NOMO-1 (cell line): ENCODE measurements around the gene ACTN3.
"Not testable (repeated sequence)": the region's sequence is repeated elsewhere in the genome, so short reads cannot be mapped to it uniquely, and the experiment has no call there.

Experiments
- DNase-seq, 2 experiments: peaks; one replicate each; lab custom pipeline; 2025; ENCODE audit not compliant: unreplicated experiment in 2 of 2; lab: John Stamatoyannopoulos, UW

Gene ACTN3

DNA sequence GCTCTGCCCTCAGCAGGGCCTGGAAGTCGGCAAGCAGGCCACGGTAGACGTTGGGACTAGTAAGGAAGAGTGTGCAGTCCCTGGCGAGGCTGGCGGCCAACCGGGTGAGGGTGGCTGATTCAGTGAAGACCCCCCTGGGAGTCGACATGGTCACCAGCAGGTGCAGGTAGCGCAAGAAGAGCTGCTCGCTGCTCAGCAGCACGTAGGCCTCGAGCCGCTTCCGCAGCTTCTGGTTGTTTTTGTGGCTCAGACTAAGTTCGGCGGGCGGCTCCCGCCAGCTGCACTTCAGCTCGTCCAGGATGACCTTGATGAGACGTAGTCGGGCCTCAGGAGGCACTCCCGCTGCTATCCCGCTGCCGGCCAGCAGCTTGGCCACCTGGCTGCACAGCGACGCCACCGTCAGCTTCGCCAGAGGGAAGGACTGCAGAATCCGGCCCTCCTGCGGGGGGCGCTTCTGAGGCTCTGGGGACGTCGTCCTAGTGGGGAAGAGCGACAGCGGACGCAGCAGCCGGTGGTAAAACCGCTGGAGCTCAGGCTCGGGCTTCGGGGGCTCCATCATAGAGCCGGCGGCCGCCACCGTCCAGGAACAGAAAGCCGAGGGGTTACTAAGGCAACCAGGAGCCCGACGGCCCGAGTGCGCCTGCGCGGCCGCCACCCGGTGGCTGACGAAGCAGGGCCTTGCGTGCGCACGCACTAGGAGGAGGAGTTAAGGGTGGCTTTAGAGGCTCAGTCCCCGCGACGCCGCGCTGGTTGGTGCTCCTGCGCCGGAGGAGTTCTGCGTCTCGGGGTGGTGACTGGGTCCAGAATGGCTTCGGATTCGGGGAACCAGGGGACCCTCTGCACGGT, 46.0 kb downstream of the ACTN3 start, which contains the start of the genes CCDC87 and CCS:
CCDC87 (minus strand) TSS at position 607 of the 846 bp plus-strand sequence; CDS start at position 559, 48 bp downstream.
CCS (plus strand) TSS at position 729 of the 846 bp plus-strand sequence; CDS start at position 806, 77 bp downstream.
- DNase-seq = peak; percentile 96 to 97

DNA sequence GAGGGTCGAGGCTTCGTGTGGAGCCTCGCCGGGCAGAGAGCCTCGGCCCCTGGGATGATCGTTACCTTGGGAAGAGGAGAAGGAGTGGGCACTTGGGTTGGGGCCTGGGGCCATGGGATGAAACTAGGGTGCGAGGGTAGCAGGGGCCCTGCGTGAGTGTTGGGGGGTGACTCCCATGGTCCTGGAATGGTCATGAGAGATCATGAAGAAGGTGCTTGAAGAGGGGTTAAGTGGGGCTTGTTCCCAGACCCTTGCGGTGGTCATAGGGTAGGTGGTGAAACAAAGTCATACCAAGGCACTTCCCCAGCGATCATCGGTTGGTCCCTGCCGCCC, 46.6 kb downstream of the ACTN3 start:
- DNase-seq = no peak

DNA sequence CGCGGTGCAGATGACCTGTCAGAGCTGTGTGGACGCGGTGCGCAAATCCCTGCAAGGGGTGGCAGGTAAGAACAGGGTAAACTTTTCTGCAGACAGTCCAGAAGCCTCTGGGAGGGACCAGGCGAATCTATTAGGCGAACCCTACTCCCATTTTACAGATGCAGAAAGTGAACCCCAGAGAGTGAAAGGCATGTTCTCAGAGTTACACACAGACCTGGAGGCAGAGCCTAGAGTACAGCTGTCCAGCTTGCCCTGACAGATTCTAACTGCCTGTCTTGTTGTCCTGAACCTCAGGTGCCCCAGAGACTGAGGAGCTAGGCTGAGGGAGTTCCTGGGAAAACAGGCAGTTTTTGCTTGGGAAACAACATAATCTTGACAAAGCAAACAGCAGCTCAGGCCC, 46.9 kb downstream of the ACTN3 start:
- no peak for DNase-seq

- DNase-seq = peak; percentile 82 to 88
Measured at GRCh38 chr11:66595245-66595904, 48.7 kb downstream of the ACTN3 start.

- DNase-seq = no peak
Measured at GRCh38 chr11:66598993-66599392, 52.3 kb downstream of the ACTN3 start.

DNA sequence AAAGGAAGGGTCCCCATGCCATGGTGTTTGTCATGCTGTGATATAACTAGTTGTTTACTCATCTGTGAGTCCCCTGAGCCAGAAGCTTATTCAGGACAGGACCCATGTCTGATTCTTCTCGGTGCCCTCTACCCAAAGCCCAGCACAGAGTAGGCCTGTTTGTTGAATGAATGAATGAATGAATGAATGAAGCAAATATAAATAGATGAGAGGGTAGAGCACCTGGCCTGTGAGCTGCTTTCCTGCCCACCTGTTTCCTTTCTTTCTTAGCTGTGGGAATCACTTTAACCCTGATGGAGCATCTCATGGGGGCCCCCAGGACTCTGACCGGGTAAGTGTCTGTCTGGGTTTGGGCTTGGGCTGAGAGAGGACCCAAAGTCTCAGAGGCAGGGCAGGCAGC, 53.5 kb downstream of the ACTN3 start:
- no peak for DNase-seq

- peak in 1 of 2 experiments; percentile 20 for DNase-seq
Measured at GRCh38 chr11:66600631-66601233, 54.0 kb downstream of the ACTN3 start.

- DNase-seq = no peak
Measured at GRCh38 chr11:66603072-66603471, 56.4 kb downstream of the ACTN3 start.

GRCh38 chr11:66604155-66604554, 57.5 kb downstream of the ACTN3 start:
- no peak for DNase-seq

- DNase-seq = not testable (repeated sequence)
Measured at GRCh38 chr11:66606608-66607007, 59.9 kb downstream of the ACTN3 start.

DNA sequence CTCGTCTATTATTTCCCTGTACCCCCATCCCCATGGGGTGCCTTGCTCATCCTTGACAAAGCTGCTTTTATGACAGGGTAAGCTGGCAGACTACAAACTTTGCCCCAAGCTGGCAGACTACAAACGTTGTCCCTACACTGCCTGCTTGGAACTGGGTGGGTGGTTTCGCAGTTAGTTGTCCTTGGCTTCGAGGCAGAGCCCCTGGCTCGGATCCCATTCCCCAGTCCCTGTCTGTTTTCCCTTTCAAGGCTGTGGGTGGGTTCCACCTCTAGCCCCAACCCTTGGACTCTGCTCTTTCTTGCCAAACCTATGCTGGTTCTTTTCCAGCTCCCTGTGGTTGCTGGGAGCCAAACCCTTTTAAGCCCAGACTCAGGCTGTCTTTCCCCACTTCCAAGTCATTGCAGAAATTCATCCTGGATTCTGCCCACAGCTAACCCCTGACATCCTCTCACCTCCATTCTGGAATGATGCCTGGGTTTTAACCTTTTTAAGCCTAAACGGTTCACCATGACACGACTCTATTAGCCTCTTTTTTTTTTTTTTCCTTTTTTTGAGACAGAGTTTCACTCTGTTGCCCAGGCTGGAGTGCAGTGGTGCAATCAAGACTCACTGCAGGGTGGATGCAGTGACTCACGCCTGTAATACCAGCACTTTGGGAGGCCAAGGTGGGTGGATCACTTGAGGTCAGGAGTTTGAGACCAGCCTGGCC, 60.6 kb downstream of the ACTN3 start:
- peak in 1 of 2 experiments; percentile 9 for DNase-seq

GRCh38 chr11:66609721-66610617, 63.3 kb downstream of the ACTN3 start:
- no peak for DNase-seq

- DNase-seq = no peak
Measured at GRCh38 chr11:66612458-66612857, 65.8 kb downstream of the ACTN3 start.
